Mucosa of stomach (tissue), 1 donor: ENCODE results near the gene SLC6A7.

Source experiments
- H3K27me3 ChIP-seq: one replicate; pipeline ENCODE4 v1.7.0; 2013; ENCODE audit warnings: mild to moderate bottlenecking, low read length; ENCODE audit not compliant: control insufficient read depth, insufficient read depth
- H3K36me3 ChIP-seq: one replicate; pipeline ENCODE4 v1.7.0; 2013; ENCODE audit warnings: low read length; ENCODE audit not compliant: control insufficient read depth, insufficient read depth
- H3K4me1 ChIP-seq: one replicate; pipeline ENCODE4 v1.7.0; 2013; ENCODE audit warnings: mild to moderate bottlenecking, low read length; ENCODE audit not compliant: control insufficient read depth, insufficient read depth
- H3K4me3 ChIP-seq: one replicate; pipeline ENCODE4 v1.7.0; 2013; ENCODE audit warnings: low read length
- H3K9ac ChIP-seq: one replicate; pipeline ENCODE4 v1.7.0; 2013; ENCODE audit warnings: mild to moderate bottlenecking, low read length, moderate library complexity
- H3K9me3 ChIP-seq: one replicate; pipeline ENCODE4 v1.7.0; 2013; ENCODE audit warnings: mild to moderate bottlenecking, low read length, moderate library complexity; ENCODE audit not compliant: control insufficient read depth
- donor health status: Pancreatic carcinoma.

The SLC6A7 gene

GRCh38 chr5:150180241-150181026 lies 9.4 kb upstream of the SLC6A7 start:
- H3K27me3 ChIP-seq, result no peaks in the 10 kb centered on the region
- H3K9me3 ChIP-seq, result no peaks in the 10 kb centered on the region
- H3K9ac ChIP-seq, result no peak overlapping the region
- peaks cover 37% of the 10 kb centered on the region for H3K4me1 ChIP-seq
- no peak overlapping the region for H3K4me3 ChIP-seq
- no peaks in the 10 kb centered on the region for H3K36me3 ChIP-seq

DNA sequence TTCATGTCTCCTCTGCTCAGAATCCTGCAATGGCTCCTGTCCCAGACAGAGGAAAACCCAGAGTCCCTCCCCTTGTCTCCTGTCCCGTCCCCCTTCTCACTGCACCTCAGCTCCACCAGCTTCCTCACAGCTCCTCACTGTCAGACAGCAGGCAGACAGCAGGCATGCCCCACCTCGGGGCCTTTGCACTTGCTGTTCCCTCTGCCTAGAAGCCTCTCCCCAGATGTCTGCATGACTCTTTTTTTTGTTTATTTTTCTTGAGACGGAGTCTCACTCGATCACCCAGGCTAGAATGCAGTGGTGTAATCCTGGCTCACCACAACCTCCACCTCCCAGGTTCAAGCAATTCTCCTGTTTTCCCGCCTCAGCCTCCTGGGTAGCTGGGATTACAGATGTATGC lies 8.8 kb upstream of the SLC6A7 start:
- Histone ChIP-seq H3K27me3 (no peaks in the 10 kb centered on the region), H3K4me3 (no peak overlapping the region), H3K36me3 (no peaks in the 10 kb centered on the region), H3K9ac (no peak overlapping the region), H3K9me3 (no peaks in the 10 kb centered on the region), H3K4me1 (peaks cover 43% of the 10 kb centered on the region)

GRCh38 chr5:150181766-150182545 lies 7.9 kb upstream of the SLC6A7 start:
- Histone ChIP-seq H3K36me3 (no peaks in the 10 kb centered on the region), H3K9ac (no peak overlapping the region), H3K4me1 (peaks cover 51% of the 10 kb centered on the region), H3K27me3 (no peaks in the 10 kb centered on the region), H3K9me3 (no peaks in the 10 kb centered on the region), H3K4me3 (no peak overlapping the region)

GRCh38 chr5:150182774-150183173 lies 7.1 kb upstream of the SLC6A7 start:
- Histone ChIP-seq H3K27me3 (no peaks in the 10 kb centered on the region), H3K9ac (no peak overlapping the region), H3K4me3 (no peak overlapping the region), H3K36me3 (no peaks in the 10 kb centered on the region), H3K9me3 (no peaks in the 10 kb centered on the region), H3K4me1 (peaks cover 53% of the 10 kb centered on the region)

GRCh38 chr5:150183436-150183835 lies 6.4 kb upstream of the SLC6A7 start:
- Histone ChIP-seq H3K9ac (no peak overlapping the region), H3K27me3 (peaks cover 3% of the 10 kb centered on the region), H3K9me3 (no peaks in the 10 kb centered on the region), H3K4me1 (peaks cover 53% of the 10 kb centered on the region), H3K4me3 (no peak overlapping the region), H3K36me3 (no peaks in the 10 kb centered on the region)

DNA sequence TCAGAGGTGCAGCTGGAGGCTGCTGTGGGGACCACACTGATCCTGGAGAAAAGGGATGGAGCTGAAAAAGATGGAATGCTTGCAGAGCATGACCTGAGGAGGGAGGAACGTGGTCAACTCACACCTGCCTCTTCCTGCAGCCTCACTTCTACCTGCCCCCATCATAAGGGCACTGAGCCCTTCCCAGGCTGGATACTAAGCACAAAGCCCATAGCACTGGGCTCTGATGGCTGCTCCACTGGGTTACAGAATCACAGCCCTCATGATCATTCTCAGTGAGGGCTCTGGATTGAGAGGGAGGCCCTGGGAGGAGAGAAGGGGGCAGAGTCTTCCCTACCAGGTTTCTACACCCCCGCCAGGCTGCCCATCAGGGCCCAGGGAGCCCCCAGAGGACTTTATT lies 5.9 kb upstream of the SLC6A7 start:
- Histone ChIP-seq H3K36me3 (no peaks in the 10 kb centered on the region), H3K27me3 (peaks cover 9% of the 10 kb centered on the region), H3K9ac (no peak overlapping the region), H3K9me3 (no peaks in the 10 kb centered on the region), H3K4me3 (no peak overlapping the region), H3K4me1 (peaks cover 53% of the 10 kb centered on the region)

DNA sequence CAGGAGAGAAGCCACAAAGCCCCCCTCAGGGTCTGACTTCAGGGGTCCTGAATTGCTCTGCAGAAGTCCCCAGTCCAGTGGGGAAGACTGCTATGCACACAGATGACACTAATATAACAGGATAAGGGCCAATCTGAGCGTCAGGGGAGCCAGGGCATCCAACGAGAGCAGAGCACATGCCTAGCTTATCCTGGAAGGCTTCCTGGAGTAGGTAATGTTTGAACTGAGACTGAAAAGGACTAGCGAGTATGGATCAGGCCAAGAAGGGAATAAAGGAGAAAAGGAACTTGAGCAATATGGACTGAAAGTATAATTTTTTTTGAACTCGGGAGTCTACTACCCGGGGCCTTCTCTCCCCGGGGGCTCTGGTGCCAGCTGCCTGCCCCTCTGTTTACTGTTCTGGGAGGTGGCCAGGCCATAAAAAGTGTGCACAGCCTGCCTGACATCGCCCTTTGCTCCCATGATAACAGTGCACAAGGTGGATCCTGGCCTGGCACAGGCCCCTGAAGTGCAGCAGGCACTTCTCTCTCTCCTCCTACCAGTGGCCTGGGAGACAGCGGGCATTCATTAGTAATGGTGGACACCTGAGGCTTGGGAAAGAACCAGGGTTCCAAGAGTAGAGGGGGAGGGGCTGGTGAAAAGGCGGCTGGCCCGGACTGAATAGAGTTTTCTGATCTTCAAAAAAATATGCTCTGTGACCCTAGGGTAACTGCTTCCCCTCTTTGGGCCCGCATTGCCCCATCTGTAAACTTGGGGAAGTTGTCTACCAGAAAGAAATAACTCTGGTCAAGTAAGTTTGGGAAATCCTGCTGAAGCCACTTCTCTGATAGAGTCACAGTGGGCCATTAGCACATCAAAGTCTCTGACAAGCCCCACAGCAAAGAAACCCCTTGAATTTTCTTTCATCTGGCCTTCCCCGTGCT lies 4.6 kb upstream of the SLC6A7 start:
- peaks cover 20% of the 10 kb centered on the region for H3K27me3 ChIP-seq
- H3K36me3 ChIP-seq, result no peaks in the 10 kb centered on the region
- no peak overlapping the region for H3K4me3 ChIP-seq
- H3K9ac ChIP-seq, result no peak overlapping the region
- no peaks in the 10 kb centered on the region for H3K9me3 ChIP-seq
- H3K4me1 ChIP-seq, result peaks cover 53% of the 10 kb centered on the region

- Histone ChIP-seq H3K27me3 (peaks cover 29% of the 10 kb centered on the region), H3K9me3 (no peaks in the 10 kb centered on the region), H3K4me3 (no peak overlapping the region), H3K36me3 (no peaks in the 10 kb centered on the region), H3K9ac (no peak overlapping the region), H3K4me1 (peaks cover 44% of the 10 kb centered on the region)
Measured at GRCh38 chr5:150186137-150186536, 3.7 kb upstream of the SLC6A7 start.

DNA sequence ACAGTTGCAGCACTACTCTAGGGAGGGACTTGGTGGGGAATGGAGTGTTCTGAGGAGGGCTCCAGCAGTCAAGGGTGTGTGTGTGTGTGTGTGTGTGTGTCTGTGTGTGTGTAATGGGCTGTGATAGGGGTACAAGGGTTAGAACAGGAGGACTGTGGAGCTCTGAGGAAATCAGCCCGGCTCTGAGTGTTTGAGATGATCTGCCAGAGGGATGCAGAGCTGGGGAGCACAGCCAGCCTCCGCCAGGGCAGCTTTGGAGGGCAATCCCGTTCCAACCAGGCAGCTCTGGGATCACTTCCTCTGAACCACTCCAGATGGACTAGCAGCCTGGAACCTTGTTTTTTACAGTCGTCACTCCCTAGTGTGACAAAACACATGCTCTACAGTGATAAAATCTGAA lies 3.0 kb upstream of the SLC6A7 start:
- H3K4me1 ChIP-seq, result peaks cover 44% of the 10 kb centered on the region

GRCh38 chr5:150188146-150188842 lies 1.6 kb upstream of the SLC6A7 start:
- H3K9ac ChIP-seq, result no peak overlapping the region
- no peaks in the 10 kb centered on the region for H3K36me3 ChIP-seq

More for the DNA sequence above, 3.0 kb upstream of the SLC6A7 start:
- Histone ChIP-seq H3K36me3 (no peaks in the 10 kb centered on the region), H3K4me3 (no peak overlapping the region), H3K27me3 (peaks cover 33% of the 10 kb centered on the region), H3K9ac (no peak overlapping the region), H3K9me3 (no peaks in the 10 kb centered on the region)

DNA sequence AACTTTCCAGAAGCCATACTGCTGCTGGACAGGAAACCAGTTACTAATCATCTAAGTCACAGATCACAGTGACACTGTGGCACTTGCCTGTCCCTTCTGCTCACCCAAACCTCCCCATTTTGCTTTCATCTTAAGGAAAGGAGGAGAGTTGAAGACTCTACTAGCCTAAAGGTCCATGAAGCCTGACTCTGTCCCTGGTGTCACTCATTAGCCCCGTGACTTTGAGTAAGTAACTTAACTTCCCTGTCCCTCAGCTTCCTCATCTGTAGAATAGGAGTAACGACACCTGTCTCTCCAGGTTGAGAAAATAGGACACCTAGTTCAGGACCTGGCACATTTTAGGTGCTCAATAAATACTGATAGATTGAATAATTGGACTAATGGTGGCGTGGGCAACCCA lies 536 bp upstream of the SLC6A7 start:
- H3K36me3 ChIP-seq, result no peaks in the 10 kb centered on the region
- H3K9me3 ChIP-seq, result no peaks in the 10 kb centered on the region
- peaks cover 39% of the 10 kb centered on the region for H3K27me3 ChIP-seq
- H3K9ac ChIP-seq, result no peak overlapping the region
- H3K4me1 ChIP-seq, result peaks cover 26% of the 10 kb centered on the region
- H3K4me3 ChIP-seq, result no peak overlapping the region

More at GRCh38 chr5:150188146-150188842, 1.6 kb upstream of the SLC6A7 start:
- Histone ChIP-seq H3K4me1 (peaks cover 36% of the 10 kb centered on the region), H3K9me3 (no peaks in the 10 kb centered on the region), H3K27me3 (peaks cover 35% of the 10 kb centered on the region), H3K4me3 (no peak overlapping the region)
